Stimulated activated CD4-positive, alpha-beta T cell treated with anti-CD3 and anti-CD28 coated beads, TNF-alpha, amount 100 ng/mL, for 48 hours (primary cell): ENCODE results near the gene RNF214.
"Not testable (repeated sequence)": the region's sequence is repeated elsewhere in the genome, so short reads cannot be mapped to it uniquely, and the experiment has no call there.

Source experiments
- DNase-seq, 3 donors: peaks; one replicate each; pipeline ENCODE4 v3.0.0-alpha.2; 2020; ENCODE audit warnings: low read depth in 3 of 3

RNF214 gene

DNA sequence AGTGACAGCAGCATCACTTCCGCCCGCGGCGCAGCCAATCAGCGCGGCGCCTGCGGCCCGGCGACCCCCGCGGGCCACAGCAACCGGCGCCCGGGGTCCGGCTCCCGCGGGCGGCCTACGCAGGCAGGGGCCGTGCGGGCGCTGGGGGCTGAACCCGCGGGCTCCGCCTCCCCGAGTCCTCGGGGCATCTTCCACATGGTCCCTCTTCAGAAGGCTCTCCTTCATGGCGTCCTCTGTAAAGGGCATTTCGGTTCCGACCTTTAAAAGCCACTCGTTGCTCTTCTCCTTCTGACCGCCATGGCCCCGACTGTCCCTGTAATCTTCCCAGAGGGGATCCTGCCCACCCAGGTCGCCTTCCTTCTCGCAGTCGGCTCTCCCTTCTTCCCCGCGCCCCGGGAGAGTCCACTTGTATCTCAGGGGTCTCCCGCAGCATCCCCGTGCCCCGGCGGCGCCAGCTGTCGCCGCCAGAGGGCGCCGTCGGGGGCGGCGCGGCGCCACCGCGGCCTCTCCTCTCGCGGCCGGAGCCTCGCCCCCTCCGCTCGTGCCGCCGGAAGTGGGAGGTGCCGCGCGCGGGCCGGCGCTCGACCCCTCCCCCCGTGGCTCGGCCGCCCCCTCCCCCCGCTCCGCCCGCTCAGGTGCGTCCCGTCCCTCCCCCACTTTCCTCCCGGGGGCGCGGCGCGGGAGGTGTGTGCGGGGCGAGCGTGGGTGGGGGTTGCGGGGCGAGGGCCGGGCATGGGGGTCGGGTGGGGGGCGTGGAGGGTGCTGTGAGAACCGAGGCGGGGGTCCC lies at the start of gene RNF214:
Gene RNF214, plus strand, starts transcription at position 580 of the 787 bp plus-strand sequence. CDS start 1,602 bp downstream, outside the sequence.
- DNase-seq: peak in 2 of 3 donors; percentile 61 to 73

GRCh38 chr11:117183178-117183577 lies 49.3 kb upstream of the RNF214 start:
- DNase-seq: not testable (repeated sequence)

- DNase-seq: no peak
Measured at GRCh38 chr11:117183724-117184349, 48.6 kb upstream of the RNF214 start.

DNA sequence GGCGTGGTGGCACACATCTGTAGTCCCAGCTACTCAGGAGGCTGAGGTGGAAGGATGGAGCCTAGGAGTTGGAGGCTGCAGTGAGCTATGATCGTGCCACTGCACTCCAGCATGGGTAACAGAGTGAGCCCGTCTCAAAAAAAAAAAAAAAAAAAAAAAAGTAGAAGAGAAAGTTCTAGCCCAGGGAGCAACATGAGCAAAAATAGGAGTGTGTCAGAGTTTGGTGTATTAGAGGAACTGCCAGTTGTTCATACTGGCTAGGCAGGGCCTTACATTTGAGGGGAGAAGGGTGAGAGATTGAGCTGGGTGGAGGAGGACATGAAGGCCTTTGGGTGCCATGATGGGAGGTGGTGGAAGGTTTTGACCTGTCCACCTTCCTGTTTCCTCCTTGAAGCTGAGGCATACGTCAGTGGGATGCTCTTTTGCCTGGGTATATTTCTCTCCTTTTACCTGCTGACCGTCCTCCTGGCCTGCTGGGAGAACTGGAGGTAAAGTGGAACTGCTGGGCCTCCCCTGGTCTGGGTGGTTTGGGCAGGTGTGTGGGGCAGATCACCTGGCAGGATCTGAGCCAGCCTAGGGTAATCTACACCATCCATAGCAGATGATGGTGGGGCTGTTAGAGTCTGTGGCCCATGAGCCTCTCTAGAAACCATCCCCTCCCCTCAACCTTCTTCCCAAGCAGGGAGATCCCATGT lies 46.6 kb upstream of the RNF214 start:
- DNase-seq: no peak

- no peak for DNase-seq
Measured at GRCh38 chr11:117186431-117186761, 46.1 kb upstream of the RNF214 start.

- no peak for DNase-seq
Measured at GRCh38 chr11:117187007-117187406, 45.5 kb upstream of the RNF214 start.

- DNase-seq: no peak
Measured at GRCh38 chr11:117187428-117187798, 45.1 kb upstream of the RNF214 start.

- no peak for DNase-seq
Measured at GRCh38 chr11:117187799-117188481, 44.5 kb upstream of the RNF214 start.

GRCh38 chr11:117188620-117189081 lies 43.8 kb upstream of the RNF214 start:
- DNase-seq: no peak

DNA sequence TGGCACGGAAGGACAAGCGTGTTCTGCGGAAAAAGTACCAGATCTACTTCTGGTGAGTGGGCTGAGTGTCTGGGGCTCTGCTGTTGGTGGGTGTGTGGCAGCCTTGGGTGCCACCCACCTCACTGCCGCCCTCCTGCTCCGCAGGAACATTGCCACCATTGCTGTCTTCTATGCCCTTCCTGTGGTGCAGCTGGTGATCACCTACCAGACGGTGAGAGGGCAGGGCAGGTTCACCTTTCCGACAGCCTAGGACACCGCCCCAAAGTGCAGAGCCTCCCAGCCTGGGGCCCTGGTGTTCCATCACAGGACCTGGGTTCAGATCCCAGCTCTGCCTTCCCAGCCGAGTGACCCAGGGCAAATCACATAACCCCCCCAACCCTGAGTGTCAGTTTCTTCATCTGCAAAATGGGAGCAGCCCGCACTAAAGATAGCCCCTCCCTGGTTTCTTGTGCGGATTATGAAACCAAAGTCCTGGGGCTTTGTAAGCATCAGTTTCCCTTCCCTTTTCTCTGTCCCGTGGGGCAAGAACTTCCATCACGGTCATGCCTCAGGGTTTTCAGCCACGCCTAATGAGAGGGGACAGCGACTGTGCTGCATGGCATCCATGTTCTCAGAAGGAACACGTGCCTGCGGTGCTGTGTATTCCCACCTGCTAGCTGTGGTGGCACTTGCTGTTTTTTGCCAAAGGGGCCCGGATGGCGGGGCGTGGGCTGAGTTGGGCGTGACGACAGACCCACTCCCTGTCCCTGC lies 43.1 kb upstream of the RNF214 start:
- DNase-seq: no peak

- DNase-seq: no peak
Measured at GRCh38 chr11:117189941-117190544, 42.4 kb upstream of the RNF214 start.

DNA sequence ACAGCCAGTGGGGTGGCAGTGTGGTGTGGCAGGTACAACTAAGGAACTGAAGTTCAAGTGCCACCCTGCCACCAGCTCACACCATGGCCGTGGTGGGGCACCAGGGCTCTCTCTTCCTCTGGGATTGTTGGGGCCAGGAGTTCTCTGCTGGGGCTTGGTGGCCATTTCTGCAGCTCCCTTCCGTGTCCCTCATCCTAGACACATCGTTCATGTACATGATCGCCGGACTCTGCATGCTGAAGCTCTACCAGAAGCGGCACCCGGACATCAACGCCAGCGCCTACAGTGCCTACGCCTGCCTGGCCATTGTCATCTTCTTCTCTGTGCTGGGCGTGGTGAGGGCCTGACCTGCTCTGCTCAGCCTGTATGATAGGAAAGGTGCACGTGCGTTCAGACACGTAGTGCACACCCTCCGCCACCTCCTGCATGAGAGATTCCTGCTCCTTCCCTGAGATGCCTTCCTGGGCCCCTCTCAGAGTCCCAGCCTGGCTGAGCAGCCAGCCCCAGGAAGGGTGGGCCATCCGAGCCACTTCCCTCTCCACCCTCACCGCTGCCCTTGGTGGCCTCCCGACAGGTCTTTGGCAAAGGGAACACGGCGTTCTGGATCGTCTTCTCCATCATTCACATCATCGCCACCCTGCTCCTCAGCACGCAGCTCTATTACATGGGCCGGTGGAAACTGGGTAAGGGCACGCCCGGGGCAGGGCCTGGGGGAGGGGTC lies 40.6 kb upstream of the RNF214 start:
- no peak for DNase-seq

GRCh38 chr11:117192401-117192875 lies 40.0 kb upstream of the RNF214 start:
- DNase-seq: no peak

DNA sequence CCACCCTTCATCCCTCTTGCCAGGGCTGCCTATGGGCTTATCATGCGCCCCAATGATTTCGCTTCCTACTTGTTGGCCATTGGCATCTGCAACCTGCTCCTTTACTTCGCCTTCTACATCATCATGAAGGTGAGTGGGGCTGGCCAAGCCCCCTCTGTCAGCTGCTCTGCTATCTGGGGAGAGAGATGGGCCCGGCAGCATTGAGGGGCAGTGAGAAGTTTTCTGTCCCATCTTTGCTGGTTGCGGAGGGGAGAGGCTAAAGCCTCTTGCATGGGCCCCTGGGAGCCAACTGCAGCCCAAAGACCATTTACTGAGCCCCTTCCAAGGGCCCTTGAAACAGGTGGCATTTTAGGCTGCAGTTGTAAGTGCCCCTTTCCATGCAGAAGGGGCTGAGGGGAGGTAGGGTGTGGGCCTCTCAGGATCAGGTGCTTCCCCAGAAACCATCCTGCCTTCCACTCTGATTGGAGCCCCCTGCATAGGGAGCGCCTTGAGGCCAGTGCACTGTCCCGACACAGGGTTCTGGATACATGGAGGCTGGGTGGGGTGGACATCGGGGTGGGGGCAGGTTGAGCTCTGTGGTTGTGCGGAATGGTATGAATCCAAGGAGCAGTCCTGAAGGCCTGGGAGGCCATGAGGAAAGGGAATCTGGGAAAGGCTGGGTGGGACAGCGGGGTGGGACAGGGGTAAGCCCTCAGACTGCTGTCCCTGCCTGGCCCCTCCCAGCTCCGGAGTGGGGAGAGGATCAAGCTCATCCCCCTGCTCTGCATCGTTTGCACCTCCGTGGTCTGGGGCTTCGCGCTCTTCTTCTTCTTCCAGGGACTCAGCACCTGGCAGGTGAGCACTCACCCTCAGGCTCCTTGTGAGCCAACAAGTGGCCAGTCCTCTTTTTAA lies 39.1 kb upstream of the RNF214 start:
- DNase-seq: no peak

- DNase-seq: no peak
Measured at GRCh38 chr11:117194267-117194666, 38.2 kb upstream of the RNF214 start.

GRCh38 chr11:117195258-117195657 lies 37.2 kb upstream of the RNF214 start:
- no peak for DNase-seq

- no peak for DNase-seq
Measured at GRCh38 chr11:117195761-117196160, 36.7 kb upstream of the RNF214 start.

- DNase-seq: no peak
Measured at GRCh38 chr11:117197006-117197405, 35.5 kb upstream of the RNF214 start.
